Activated CD4-positive, alpha-beta T cell treated with anti-CD3 and anti-CD28 coated beads for 4 hours (primary cell): ENCODE results near the gene EFCAB12.
"Not testable (repeated sequence)": the region's sequence is repeated elsewhere in the genome, so short reads cannot be mapped to it uniquely, and the experiment has no call there.

Source experiments
- DNase-seq, 2 donors: peaks; one replicate each; pipeline ENCODE4 v3.0.0-alpha.2; 2020

EFCAB12 gene

DNA sequence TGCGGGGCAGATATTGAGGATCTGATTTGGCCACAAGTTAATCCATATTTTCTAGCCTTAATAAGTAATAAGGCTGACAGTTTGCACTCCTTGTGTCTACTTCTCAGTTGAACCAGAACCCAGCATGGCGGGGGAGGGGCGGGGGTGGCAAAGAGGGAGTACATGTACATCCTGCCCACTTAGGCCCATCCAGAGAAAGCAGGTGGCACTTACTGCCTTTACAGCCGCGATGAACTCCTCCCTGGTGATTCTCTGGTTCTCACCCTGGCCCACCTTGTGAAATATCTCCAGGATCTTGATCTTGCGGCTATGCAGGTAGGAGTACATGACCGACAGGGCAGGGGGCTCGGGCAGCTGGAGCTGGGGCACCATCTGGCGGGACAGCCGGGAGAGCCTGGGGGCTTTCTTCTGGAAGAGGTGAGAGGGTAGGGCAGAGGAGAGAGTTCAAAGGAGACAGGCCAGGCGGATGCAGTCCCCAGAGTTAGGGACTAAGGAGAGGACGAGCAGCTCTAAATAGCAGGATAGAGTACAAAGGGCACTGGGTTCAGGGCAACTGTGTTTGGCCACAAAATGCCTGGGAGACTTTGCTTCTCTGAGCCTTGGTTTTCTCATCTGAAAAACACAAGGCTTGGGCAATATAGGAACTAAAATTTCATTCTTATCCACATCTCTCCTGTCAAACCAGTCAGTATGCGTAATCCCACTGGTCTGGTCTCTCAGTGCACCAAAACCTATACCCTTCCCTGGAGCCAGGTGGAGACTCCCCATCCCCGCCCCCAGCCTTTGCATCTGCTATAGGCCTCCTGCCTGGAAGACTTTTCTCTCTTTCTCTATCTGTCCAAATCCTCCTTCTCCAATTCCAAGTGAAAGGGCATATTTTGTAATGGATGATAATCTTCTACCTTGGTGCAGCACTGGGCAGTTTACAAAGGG, 10.1 kb downstream of the EFCAB12 start:
- no peak for DNase-seq

- no peak for DNase-seq
Observed at GRCh38 chr3:129417326-129417725, 11.1 kb downstream of the EFCAB12 start.

GRCh38 chr3:129416415-129416814, 12.0 kb downstream of the EFCAB12 start:
- DNase-seq, result no peak

DNA sequence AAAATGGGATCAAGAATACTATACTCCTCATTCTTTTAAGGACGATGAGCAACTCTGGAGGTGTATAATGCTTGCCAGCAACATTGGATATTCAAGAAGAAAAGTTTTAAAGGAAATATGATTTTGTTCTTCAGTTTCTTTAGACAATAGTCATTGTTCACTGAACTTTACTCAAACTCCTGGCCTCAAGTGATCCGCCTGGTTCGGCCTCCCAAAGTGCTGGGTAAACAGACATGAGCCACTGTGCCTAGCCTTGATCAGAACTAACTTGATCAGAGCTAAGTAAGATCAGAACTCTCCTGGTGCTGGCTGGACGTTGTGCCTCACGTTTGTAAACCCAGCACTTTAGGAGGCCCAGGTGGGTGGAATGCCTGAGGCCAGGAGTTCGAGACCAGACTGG, 12.6 kb downstream of the EFCAB12 start:
- no peak for DNase-seq

- DNase-seq, result no peak
Observed at GRCh38 chr3:129415378-129415777, 13.1 kb downstream of the EFCAB12 start.

- DNase-seq, result no peak
Observed at GRCh38 chr3:129413687-129414506, 14.5 kb downstream of the EFCAB12 start.

- not testable (repeated sequence) for DNase-seq
Observed at GRCh38 chr3:129413238-129413637, 15.2 kb downstream of the EFCAB12 start.

DNA sequence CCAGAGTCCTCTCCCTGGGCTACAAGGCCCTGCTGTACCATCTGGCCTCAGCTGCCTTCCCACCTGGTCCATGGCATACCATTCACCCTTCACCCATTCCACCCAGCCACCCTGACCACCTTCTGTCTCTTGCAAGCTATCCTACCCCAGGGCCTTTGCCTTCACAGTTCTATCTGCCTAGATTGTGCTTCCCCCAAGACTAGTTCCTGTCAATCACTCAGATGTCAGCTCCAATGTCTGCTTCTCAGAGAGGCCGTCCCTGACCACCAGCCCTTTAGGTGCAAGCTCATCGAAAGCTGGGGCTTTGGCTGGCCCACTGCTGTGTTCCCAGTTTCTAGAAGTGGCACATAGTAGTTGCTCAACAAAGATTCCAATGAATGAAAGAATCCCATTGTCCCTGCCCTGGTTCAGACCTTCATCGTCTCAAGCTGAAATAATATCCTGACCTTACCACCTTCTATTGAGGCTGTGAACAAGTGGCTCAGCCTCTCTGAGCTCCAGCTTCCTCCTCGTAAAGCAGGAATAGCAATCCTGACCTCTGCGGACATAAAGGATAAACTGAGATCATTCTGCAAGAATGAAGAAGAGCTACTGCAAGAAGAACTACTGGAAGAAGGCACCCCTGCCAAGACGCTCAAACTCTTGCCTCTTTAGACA, 15.8 kb downstream of the EFCAB12 start:
- no peak for DNase-seq

- DNase-seq, result no peak
Observed at GRCh38 chr3:129410971-129411370, 17.5 kb downstream of the EFCAB12 start.

GRCh38 chr3:129409541-129409940, 18.9 kb downstream of the EFCAB12 start:
- DNase-seq, result no peak

GRCh38 chr3:129404610-129405009, 23.8 kb downstream of the EFCAB12 start:
- no peak for DNase-seq

- no peak for DNase-seq
Observed at GRCh38 chr3:129404130-129404529, 24.3 kb downstream of the EFCAB12 start.

GRCh38 chr3:129403450-129403849, 25.0 kb downstream of the EFCAB12 start:
- no peak for DNase-seq

GRCh38 chr3:129402616-129403015, 25.8 kb downstream of the EFCAB12 start:
- no peak for DNase-seq

GRCh38 chr3:129402210-129402609, 26.2 kb downstream of the EFCAB12 start:
- no peak for DNase-seq

GRCh38 chr3:129399895-129400357, 28.5 kb downstream of the EFCAB12 start:
- no peak for DNase-seq

DNA sequence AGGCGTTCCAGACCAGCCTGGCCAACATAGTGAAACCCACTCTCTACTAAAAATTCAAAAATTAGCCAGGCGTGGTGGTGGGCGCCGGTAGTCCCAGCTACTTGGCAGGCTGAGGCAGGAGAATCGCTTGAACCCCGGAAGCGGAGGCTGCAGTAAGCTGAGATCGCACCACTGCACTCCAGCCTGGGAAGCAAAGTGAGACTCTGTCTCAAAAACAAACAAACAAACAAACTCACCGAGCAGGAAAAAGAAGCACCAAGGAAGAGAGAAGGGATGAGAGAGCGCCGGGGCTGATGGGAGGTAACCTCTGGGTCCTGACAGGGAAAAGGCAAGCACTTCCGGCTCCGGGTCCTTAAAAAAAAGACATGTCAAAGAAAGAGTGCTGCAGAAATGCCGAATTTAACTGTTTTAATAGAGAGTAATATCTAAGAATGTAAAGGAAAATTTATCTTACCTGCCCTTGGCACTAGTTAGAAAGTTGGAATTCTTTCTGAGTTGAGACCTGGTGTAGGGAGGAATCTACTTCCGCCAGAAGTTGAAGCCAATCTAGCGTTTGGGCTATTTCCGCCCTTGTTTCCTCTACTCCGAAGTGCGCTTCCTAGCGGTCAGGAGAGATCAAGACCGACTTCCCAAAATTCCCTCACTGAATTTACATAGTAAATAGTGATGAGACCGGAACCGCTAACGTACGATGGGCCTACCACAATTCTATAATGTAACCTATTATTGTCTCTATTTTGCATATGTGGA, 29.1 kb downstream of the EFCAB12 start:
- DNase-seq, result peak; percentile 67 to 77

DNA sequence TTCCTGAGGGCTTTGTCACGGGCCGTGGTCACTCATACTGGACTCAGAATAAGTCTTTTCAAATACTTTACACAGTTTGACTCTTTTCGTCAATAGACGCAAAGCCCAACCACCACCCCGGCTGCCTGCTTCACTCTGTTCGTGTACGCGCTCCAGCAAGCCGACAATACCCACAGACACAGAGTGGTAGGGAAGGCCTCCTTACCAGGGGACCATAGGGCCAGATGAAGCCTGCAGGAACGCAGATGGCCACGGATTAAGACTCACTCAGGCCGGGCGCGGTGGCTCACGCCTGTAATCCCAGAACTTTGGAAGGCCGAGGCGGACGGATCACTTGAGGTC, 29.7 kb downstream of the EFCAB12 start:
- DNase-seq, result peak in 1 of 2 donors; percentile 9

- DNase-seq, result not testable (repeated sequence)
Observed at GRCh38 chr3:129393760-129394564, 34.5 kb downstream of the EFCAB12 start.

DNA sequence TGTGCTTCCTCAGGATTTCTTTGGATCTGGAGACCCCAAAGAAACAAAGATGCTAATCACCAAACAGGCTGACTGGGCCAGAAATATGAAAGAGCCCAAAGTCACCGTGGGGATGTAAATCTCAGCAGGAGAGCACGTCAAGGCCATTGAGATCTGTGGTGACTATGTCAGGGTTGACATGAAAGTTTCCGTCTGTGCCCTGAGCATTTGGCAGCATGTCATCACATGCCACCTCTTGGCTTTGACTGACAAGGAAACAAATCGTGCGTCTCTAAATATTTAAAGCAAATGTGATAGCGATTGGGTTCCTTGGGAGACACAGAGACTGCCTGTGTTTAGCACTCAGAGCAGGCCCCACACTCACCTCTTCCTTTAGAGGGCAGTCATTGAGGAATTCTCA, 35.2 kb downstream of the EFCAB12 start:
- DNase-seq, result no peak

DNA sequence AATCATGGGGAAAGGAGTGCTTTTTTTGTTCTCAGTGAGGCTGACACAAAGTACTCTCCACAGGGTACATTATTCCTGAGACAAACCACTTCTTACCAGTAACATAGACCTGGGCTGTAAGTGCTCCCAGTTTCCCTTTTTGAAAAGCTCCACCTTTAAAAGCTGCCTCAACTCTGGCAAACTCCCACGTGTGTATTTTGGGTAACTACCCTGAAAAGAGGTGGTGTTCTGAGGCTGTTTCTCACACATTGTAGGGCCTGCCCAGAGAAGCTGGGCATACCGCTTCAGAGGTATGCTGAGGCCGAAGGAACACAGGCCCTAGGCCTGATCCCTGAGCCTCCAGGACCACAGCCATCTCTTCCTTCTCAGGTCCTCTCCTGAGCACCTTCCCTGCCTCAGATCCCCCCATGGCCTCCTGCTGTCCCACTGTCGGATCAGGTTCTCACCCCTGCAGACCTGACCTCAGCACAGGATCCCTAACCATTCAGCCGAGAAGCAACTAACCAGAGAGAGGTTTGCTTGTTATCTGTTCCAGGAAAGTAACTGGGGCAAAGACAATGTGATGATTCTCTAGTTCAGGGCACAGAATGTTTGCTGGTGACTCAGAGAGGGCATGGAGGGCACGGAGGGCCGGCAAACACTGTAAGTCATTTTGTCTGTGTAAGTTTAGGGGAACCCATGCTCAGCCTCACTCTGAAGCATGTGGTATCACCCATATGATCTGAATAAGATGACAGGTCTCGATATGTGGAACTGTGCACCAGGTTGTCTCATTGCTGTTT, 36.1 kb downstream of the EFCAB12 start:
- not testable (repeated sequence) for DNase-seq
